Activated CD8-positive, alpha-beta memory T cell treated with anti-CD3 and anti-CD28 coated beads for 24 hours (primary cell): ENCODE results near the gene OXER1.

ENCODE experiments used
- DNase-seq: peaks from one replicate; pipeline ENCODE4 v3.0.0-alpha.2; 2020

Gene OXER1

DNA sequence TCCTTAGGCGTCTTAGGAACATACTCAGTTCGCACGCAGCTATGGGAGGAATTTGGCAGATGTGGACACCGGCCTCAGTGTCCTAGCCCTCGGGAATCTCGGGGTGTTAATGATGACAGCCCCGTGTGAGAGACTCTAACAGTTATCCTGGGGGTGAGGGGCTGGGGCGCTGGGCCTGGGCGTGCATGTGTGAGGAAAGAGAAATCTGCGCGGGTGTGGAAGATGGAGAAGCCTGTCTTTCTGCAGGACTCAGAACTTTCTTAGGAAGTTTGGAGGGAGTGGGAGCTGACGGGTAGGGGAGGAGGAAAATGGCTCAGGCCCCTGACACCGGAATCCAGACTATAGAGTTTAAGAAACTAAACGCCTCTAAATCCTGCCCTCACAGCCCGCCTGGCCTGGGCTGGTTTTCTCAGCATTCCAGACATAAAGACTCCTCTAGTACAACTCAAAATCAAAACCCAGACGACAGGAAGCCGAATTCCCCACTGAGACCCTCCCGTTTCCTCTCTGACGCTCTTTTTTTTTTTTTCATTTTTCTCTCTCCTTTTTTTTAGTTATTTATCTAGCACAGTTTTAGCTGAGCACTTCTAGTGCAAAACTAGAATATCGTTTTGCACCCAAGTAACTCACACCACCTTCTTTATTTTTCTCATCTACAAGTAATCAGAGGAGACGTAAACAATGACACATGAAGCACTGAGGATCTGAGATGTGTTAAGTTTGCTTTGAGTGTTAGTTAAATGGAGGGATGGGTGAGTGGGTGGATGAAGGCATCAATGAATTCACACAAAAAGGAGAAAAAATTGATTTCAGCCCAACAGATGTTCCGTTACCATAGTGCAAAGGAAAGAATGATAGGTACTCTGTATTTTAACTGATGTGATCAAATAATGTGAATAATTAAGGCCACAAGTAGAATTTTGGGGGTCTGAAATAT lies 29.7 kb upstream of the OXER1 start:
- DNase-seq = no peak

DNA sequence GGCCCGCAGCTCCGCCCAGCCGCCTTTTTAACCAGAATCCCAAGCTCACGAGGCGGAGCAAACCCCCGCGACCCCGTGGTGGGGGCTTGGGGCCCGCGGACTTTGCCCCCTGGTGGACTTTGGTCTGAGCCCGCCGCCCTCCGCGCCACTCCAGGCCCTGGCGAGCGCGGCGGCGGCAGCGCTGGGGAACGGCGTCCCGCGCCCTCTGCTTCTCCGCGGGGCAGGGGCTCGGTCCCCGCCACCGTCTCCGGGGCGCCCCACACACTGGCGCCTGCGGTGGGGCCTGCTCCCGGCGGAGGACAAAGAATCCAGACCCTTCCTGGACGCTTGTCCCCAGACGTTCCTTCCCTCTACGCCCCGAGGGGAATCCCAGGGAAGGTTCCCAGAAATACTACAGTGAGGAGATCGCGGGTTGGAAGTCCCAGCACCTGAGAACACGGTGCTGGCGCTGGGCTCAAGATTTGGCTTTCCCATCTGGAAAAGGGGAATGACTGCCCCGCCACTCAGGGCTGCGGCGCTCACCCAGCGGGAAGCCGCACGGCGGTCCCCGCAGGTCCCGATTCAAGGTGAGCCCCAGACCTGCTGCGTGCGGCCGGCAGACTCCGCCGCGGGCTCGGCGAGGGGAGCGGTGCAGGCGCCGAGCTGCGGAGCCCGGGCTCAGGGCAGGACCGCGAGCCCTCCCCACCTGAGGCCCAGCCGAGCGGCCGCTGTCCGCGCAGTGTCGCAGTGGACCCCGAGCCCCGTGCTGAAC lies 28.8 kb upstream of the OXER1 start, which contains the start of gene HAAO:
Gene HAAO (minus strand): TSS at position 1 of the 751 bp plus-strand sequence. CDS start 47 bp downstream, outside the sequence.
- peak; percentile 67 for DNase-seq

DNA sequence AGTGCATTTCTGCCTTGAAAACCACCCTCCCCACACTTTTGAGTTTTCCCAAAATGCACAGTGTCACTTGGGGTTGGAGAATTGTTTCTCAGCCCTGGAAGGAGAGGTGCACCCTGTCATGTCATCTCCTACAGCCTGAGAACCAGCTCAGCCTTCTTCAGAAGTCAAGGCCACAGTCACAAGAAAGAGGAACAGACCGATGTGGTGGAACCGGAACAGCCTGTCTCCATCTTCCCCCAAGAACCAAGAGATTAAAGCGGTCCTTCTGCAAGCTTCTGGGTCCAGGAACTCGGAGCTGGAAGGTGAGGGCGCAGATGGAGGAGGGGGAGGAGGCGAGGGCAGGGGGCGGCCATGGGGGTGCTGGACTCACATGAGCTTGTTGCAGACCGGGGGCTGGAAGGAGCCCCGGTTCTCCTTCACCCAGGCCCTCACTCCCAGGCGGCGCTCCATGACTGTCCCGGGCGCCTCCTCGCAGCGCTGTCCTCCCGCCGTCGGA lies 28.2 kb upstream of the OXER1 start:
- DNase-seq = peak; percentile 71

DNA sequence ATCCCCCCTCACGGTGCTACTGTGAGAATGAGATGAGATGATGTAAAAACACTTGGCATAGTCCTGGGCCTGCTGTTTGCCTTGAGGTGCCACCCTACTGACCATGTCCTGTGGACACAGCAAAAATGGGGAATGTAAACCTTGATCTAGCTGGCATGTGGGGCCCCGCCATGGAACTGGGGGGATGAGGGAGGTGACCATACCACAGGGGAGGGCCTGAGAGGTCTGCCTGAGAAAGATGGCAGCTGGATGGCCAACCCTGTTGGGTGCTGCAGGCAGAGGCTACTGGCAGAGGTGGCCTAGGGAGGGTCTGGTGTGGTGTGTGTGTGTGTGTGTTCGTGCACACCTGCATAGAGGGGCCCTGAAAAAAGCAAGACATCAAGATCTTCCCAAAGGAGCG lies 27.7 kb upstream of the OXER1 start:
- no peak for DNase-seq

DNA sequence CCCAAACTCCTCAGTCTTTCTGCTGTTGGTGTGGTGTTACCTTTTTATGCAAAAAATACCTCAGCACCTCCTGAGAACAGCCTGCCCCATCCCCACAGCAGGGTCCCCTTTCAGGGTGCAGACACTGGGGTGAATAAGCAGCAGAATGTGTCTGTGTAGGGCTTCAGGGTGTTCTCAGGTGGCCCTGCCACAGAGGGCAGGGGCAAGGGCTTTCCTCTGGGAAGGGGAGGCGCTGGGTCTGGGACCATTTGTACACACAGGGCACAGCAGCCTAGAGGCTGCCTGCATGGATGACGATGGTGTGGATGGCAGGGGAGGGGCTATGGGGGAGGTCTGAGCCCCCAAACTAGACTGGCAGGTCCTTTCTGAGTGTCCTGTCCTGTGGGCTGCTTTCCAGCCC lies 25.8 kb upstream of the OXER1 start:
- DNase-seq = peak; percentile 49

DNA sequence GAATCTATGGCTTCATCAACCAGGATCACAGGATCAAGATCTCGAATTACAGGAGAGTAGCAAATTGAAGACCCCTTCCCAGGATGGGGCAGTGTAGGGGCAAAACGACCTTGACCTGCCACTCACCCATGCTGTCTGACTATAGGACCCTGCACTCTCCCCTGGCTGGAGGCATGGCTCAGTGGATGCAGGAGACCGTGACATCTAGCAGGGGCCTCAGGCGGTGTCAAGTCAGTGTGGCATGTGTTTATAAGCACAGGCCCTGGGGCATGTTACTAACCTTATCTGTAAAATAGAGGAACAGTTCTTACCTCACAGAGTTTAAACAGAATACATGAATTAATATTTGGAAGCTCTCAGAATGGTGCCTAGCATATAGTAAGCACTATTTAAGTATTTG lies 24.9 kb upstream of the OXER1 start:
- DNase-seq = peak; percentile 30

DNA sequence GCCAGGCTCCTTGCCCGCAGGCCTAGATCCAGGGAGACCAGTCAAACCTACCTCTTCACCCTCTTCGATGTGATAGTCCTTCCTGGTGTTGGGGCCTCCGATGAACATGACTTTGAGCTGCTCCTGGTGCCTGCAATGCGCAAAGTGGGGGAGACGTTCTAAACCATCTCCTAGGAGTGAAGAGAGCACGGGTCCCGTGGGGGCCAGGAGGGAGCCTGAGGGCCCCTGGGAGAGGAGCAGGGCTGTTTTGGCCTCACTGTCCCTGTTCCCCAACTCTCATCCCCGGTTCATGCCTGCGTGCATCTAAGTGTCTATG lies 24.5 kb upstream of the OXER1 start:
- DNase-seq = peak; percentile 53

DNA sequence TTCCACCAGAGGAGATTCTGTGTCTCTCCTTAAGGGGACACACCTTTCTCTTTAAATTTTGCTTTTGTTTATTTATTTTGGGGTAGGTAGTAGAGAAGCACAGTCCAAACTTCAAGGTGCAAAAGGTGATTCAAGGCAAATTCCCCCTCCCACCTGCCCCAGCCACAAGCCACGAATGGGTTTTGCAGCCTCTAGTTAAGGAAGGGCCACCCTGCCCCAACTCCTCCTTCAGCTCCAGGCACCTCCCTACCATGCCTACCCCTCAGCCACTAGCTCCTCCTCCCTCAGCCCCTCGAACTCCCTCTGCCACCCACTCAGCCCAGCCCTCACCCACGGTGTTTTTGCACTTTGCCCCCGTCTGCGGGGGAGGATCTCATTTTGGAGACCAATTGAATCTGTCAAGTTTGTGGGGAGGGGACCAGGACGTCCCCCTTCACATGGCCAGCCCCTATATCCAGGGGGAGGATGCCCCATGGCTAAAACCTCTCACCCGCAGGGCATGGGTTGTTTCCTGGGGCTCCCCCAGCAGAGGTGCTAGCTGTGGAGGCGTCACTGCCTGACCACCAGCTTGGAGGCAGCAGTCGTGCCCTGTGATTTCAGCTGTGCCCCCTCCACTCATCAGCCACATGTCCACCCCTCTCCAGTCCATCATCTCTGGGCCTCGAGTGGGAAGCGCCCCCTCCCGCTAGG lies 24.0 kb upstream of the OXER1 start:
- DNase-seq = peak; percentile 43

DNA sequence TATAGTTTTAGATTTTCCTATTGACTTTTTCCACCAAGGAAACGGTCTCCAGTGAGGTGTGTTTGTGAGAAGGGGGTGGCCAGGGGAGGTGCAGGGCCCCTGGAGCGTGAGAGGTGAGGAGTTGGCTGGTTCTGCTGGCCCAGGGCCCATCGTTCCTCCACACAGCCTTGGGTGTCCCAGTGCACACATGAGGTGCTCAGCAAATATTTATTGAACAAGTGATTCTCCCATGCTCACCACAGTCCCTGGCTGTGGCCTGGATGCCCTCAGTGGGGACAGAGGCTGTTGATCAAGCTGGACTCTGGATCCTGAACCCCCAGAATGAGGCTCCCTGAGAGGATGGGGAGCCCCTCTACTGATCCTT lies 23.5 kb upstream of the OXER1 start:
- peak; percentile 48 for DNase-seq

DNA sequence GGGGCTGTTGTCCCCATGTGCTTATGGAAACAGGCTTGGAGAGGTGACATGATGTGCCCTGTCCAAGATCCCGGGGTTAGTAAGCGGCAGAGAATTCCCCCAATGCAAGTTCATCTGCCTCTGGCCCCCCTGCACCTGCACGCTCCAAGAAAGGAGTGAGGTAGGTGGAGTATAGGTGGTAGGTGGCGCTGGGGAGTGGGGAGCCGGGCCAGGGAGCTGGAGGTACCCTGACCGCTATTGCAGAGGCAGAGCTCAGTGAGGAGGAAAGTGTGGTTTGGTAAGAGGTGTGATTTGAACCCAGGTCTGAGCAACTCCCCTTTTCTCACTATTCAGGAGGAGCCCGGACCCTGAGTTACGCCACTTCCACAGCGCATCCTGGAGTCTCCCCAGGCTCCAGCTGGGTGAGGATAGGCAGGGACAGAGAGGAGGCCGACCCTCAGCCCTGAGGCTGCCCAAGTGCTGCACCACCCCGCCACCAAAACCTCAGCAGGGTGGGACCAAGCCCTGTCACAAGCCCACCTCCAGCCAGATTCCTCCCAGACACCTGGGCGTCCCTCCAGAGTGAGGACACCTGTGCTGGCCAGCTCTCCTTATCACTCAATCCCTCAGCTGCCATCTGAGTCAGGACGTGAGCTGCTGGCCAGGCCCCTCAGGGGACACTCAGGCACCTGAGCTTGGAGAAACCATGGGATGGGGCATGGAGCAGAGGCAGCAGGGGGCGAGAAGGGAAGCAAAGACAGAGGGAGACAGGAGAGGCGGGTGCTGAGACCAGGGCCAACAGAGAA lies 22.8 kb upstream of the OXER1 start:
- DNase-seq = peak; percentile 49

DNA sequence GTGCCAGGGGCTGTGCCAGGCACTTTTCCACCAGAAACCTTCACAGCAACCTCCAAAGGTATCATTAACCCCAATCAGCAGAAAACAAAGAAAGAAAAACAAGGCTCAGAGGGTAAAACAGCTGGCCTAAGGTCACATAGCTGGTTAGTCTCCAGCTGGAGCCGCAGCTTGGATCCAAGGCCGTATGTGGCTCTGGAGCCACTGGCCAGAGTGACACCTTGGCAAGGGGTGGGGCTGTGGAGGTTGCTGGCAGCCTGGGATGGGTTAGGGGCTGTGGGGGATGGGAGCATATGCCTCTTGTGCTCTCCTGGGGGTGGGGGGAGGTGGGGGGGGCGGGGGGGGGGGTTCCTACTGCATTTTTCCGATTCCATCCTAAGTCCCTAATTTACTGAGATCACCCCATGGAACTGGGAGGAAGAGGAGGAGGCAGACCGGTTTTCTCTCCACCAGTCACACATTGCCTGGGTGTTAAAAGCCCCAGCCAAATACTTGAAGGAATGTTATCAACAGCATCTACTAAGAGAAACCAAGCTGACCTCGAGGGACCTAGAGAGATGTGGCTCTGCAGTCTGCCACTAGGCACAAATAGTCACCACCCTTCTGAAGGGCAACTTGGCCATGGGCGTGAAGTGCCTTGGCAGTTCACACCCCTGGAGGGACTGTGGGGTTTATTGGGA lies 20.4 kb upstream of the OXER1 start:
- peak; percentile 40 for DNase-seq

DNA sequence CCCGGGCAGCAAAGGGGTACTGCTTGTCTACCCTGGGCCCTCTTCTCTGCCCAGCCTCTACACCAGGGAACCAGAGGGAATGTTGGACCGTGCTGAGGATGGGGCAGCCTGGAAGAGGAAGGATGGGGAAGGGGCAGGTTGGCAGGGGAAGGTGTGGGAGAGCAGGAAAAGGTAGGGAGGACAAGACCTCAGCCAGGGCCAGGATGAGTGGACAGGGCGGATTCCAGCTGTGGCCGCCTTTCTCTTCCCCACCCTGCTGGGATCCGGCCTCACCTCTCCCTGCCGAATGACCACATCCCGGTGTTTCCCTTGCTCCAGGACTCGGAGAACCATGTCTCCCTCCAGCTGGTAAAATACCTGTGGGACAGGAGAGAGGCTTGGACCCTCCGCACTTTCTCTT lies 19.6 kb upstream of the OXER1 start:
- DNase-seq = no peak

DNA sequence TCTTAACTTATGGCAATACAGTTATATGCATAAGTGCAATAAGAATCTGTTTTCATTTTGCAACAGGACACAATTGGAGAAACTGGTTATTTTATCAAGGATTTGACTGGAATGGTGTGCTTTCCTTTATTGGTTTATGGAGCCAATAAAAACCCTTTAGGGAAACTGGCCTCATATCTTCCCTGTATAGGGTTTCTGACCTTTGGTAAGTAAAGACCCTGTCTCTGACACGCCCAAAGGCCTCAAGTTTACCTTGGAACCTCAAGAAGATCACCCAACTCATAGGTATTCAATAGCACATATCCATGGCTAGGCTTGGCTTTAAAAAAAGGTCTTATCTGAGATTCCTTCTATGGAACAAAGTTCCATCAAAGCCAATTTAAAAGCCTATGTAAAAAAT lies 17.2 kb upstream of the OXER1 start:
- DNase-seq = no peak

DNA sequence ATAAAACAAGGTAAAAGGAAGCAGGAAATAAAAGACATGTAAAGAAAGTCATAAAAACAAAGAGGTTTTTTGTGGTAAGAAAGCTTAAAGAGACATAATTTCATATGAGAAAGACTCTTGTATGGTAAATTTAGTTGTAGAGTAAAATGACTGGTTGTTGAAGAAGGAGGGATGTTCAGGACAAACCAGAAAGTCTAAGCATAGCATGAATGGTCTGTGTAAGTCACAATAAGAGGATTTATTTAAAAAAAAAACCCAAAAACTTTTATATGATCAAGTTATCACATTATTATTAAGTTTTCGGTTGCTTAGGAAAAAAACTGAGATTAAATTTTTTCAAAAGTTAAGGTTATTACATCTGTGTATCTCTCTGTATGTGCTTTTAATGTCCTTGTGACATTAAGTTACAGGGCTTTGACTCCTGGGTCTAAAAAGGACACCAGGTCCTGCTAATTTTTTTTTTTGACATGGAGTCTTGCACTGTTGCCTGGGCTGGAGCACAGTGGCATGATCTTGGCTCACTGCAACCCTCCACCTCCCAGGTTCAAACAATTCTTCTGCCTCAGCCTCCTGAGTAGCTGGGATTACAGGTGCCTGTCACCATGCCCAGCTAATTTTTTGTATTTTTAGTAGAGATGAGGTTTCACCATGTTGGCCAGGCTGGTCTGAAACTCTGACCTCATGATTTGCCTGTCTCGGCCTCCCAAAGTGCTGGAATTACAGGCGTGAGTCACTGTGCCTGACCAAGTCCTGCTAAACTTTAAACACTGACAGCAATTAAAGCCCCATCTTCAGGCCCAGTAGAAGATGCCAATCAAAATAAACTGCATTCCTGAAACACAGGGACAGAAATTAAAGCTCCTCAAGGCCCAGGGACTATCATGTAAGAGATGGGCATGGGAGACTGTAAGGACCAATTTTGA lies 14.2 kb upstream of the OXER1 start:
- no peak for DNase-seq

DNA sequence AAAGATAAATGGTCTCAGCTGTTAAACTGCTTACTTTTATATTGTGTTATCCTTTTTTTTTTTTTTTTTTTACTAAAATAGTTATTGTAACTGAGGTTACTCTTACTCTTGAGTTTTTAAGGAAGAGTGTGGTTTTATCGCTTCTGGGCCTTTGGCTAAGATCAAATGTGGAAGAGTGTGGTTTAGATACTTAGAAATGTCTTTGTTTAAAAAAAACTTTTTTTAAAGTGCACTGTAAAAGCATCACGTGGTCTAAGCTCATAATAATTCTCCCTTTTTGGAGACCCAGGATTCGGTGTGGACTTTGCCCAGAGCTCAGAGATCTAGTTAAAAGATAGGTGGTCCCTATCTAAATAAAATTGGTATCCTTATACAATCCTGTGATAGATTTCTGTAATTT lies 11.9 kb upstream of the OXER1 start:
- DNase-seq = no peak

DNA sequence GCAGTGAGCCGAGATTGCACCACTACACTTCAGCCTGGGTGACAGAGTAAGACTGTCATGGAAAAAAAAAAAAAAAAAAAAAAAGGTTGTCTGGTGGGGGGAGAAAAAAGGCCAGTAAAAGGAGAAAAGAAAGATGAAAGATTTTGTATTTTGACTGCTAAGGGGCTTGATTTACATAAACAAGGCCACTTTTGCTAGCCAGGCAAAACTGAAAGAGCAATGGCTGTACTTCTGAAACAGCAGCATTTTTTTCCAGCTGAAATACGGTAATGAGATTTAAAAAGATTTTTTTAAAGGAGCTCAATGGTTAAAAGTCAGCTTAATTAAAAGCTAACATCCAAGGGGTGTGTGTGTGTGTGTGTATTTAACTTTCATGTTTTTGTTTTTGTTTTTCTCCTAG lies 11.3 kb upstream of the OXER1 start:
- no peak for DNase-seq

DNA sequence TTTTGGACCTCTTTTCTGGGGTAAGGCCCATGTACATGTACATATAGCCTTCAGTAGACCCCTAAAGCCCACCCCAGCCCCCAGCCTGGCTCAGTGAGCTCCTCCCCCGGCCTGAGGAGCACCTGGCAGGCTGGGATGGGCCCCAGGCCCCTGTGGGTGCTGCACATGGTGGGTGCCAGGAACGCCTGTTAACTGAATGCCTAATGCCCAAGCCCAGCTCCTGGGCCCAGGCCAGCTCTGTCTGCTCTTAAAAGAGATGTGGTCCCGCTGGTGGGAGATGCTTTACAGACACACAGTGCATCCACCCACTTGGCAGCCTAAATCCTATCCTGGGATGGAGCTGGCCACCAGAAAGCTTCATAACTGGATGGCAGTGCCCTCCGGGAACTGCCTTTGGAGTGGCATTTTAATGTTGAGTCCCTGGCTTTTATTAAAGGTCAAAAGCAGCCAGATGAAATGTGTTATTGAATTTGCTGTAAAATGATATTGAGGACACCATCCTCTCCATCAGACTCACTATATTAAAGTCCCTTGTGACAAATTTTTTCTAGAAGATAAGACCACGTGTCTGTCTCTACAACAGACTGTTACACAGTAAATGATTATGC lies 7.7 kb upstream of the OXER1 start:
- DNase-seq = no peak

DNA sequence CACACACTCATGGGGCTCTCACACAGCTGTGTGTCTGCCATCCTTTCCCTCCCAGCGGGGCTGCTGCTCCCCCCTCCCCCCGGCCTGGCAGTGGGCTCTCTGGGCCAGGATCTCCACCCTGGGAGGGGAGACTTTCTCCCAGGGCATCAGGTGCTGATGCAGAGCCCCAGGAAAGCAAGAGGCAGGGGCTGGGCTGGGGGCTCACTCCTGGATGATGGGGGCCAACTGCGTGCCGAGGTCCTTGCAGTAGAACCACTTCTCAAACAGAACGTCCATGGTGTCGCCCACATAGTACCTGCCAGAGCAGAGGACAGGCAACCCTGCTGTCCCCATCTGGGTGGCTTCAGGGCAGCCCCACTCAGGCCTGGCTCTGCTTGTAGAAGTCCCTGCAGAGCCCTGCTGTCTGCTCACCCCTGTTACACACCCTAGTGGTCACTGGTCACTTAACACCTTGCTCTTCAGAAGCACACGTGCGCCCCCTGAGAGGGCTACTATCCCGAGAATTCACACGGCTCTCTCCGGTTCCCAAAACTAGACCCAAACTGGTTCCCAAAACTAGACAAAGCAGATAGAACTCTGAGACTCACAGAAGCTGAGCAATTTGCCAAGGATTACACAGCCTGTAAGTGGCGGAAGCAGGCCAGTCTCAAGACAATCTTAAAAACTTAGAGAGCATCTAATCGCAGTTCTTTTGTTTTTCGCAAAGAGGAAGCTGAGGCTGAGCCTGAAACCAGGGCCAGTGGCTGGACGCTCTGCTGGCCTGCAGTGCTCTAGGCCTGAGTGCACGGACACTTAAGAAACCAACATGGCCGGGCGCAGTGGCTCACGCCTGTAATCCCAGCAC lies 6.6 kb upstream of the OXER1 start:
- DNase-seq = no peak

DNA sequence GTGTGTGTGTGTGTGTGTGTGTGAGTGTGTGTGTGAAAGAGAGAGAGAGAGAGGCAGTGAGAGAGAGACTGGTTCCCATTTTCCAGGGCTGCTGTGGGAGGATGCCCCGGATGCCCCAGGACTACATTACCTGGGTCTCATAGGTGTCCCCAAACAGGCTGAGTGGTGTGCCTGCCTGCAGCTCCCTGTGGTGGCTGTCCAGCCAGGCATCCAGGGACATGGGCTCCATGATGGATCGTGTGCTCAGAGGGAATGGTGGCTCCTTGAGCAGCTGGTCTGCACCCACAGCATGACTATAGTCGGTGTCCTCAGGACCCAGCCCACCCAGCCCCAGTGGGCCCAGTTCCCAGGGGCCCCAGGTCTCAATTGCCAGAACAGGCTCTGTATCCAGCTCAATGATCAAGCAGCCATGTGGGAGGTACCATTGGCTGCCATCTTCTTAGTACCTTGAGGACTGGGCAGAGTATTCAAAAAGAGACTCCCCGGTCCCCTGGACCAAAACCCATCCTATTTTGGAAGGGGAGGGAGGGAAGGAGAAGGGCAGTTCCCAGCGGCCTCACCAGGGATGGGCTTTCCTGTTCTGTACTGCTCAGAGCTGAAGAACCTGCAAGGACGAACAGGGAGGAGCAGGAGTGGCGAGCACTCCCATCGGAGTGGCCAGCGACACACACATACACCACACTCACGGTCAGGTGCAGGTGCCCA lies 5.8 kb upstream of the OXER1 start:
- no peak for DNase-seq
